GM12872 (cell line): ENCODE data around the gene SLC43A3.

Source experiments
- TF ChIP-seq, protein P1 (sequence below): IDR thresholded peaks from 3 replicates; pipeline ENCODE4 v1.5.1; 2011; ENCODE audit warnings: low read depth, mild to moderate bottlenecking, low read length, moderate library complexity; ENCODE audit not compliant: insufficient read depth

Gene SLC43A3

GRCh38 chr11:57426929-57427726, at the start of gene SLC43A3:
TSS of gene SLC43A3 (minus strand) at chr11:57427121. CDS start at chr11:57426172, 949 bp downstream.
- TF ChIP-seq, protein P1, sequence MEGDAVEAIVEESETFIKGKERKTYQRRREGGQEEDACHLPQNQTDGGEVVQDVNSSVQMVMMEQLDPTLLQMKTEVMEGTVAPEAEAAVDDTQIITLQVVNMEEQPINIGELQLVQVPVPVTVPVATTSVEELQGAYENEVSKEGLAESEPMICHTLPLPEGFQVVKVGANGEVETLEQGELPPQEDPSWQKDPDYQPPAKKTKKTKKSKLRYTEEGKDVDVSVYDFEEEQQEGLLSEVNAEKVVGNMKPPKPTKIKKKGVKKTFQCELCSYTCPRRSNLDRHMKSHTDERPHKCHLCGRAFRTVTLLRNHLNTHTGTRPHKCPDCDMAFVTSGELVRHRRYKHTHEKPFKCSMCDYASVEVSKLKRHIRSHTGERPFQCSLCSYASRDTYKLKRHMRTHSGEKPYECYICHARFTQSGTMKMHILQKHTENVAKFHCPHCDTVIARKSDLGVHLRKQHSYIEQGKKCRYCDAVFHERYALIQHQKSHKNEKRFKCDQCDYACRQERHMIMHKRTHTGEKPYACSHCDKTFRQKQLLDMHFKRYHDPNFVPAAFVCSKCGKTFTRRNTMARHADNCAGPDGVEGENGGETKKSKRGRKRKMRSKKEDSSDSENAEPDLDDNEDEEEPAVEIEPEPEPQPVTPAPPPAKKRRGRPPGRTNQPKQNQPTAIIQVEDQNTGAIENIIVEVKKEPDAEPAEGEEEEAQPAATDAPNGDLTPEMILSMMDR, result no peak

- TF ChIP-seq, protein P1, result no peak
Observed at GRCh38 chr11:57476047-57476756, 49.3 kb upstream of the SLC43A3 start.

DNA sequence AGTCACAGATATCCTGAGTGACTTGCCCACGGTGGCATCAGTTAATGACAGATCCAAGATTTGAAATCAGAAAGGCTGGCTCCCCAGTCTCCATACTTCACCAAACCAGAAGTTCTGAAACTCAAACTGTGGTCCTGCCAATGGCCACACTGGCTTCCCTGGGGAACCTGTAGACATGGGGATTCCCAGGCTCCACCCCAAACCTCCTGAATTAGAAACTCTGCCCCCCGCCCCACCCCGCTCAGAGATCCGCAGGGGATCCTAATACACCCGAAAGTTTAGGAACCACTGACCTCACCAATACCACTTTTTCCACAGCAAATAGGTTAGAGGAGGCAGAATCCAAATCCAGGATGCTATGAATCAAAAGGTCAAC, 48.7 kb upstream of the SLC43A3 start:
- TF ChIP-seq, protein P1, result no peak

DNA sequence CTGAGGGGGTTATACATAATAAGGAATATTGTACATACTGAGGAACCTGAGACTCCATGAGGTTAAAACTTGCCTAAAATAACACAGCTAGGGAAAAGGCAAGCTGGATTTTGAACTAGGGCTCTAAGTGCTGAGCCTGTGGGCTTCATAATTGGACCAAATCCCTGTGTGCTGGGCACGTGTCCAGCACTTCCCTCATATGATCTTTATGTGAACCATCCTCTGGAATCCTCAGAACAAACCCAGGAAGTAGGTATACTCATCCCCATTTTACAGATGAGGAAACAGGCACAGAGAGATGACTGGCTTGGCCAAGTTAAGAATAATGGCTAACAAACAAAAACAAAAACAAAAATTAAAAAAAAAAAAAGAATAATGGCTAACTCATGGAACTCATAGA, 48.3 kb upstream of the SLC43A3 start:
- TF ChIP-seq, protein P1, result no peak

DNA sequence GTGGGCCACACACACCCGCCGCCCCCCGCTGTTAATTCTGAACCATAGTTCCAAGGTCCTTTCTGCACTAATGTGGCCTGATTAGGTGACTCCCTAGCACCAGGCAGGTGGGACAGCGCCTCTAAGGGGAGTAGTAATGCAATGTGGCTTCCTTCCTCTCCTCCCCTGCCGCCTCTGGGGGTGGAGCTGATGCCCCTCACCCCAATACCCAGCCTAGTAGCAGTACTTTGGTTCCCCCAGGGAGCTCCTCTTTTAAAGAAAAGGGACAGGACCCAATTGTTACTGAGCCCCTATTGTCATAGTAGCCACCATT, 47.8 kb upstream of the SLC43A3 start:
- TF ChIP-seq, protein P1, result no peak

- TF ChIP-seq, protein P1, result no peak
Observed at GRCh38 chr11:57474017-57474802, 47.3 kb upstream of the SLC43A3 start.

DNA sequence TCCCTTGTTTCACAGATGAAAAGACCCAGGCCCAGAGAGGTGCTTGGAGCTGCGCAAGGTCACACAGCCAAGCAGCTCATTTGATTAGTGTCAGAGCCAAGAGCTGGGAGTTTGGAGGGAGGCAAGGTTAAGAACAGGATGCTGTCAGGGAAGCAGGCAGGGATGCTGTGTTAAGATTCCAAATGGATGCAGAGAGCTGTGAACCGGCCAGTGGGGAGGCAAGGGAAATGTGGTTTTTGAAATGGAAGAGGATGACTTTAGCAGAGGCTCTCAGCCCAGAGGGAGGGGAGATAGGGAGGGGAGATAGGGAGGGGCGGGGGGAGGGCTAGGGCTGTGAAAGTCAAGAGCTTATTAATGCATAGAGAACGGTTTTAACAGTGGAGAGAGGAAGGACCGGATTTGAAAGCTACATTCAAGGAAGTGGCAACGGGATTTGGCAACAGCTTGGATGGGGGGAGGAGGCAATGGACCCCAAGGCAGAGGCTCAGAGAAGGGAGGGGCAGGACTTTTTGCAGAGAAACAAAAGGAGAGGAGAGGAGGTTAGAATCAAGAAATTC, 46.4 kb upstream of the SLC43A3 start:
- TF ChIP-seq, protein P1, result no peak
